ENCODE data around the gene KLK5.

DNA sequence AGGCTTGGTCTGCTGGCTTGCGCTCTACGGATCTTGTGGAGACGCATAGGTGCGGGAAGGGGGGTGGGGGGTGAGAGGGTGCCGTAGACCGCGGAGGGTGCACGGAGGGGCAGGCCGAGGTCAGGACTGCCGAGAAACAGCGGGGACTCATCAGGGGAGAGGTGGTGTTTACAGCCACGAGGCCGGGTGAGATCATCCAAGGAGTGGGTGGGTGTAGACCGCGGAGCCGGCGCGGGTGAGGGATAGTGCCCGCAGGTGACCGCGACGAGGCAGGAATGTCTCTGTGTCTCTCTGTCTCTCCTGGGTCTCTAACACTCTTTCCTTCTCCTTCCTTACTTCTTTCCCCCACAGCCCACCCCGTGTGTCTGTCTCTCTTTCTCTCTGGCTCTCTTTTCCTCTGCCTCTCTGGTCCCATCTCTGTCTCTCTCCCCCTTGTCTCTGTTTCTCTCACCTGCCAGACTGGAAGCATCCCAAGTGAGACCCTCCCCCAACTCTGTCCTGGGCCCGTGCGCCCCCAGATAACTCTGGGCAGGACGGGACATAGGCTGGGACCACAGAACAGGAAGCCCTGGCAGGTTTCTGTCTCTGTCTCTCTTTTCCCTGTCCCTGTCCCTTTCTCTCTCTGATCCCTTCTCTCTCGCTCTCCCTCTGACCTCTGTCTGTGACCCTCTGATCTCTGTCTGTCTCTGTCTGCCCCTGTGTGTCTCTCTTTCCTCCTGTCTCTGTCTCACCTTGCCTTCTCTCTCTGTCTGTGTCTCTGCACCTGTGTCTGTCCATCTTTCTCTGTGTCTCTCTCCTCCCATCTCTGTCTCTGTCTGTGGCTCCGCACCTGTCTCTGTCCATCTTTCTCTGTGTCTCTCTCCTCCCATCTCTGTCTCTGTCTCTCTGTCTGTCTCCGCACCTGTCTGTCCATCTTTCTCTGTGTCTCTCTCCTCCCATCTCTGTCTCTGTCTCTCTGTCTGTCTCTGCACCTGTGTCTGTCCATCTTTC, 39.8 kb downstream of the KLK5 start:
- TF ChIP-seq POLR2A (IDR thresholded peaks at IDR 0.05), result no peak
- TF ChIP-seq, protein P1, sequence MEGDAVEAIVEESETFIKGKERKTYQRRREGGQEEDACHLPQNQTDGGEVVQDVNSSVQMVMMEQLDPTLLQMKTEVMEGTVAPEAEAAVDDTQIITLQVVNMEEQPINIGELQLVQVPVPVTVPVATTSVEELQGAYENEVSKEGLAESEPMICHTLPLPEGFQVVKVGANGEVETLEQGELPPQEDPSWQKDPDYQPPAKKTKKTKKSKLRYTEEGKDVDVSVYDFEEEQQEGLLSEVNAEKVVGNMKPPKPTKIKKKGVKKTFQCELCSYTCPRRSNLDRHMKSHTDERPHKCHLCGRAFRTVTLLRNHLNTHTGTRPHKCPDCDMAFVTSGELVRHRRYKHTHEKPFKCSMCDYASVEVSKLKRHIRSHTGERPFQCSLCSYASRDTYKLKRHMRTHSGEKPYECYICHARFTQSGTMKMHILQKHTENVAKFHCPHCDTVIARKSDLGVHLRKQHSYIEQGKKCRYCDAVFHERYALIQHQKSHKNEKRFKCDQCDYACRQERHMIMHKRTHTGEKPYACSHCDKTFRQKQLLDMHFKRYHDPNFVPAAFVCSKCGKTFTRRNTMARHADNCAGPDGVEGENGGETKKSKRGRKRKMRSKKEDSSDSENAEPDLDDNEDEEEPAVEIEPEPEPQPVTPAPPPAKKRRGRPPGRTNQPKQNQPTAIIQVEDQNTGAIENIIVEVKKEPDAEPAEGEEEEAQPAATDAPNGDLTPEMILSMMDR (IDR thresholded peaks at IDR 0.05), result no peak
